Heart left ventricle (tissue), 13 donors: ENCODE data around the gene POLQ.

Experiments
- CTCF ChIP-seq, 12 donors: fragments of 200-600 bp; sonication (generic) in 4 of 12; IDR thresholded peaks; one replicate each; pipeline versions ENCODE4 v1.5.0 to v1.8.0; 2018 to 2022; ENCODE audit warnings: antibody characterized with exemption in 12 of 12, mild to moderate bottlenecking in 5 of 12
- POLR2A ChIP-seq, 2 donors: fragments of 450-650 bp; IDR thresholded peaks; one replicate each; pipeline ENCODE4 v1.6.1; 2017; ENCODE audit warnings: antibody characterized with exemption in 2 of 2, mild to moderate bottlenecking in 2 of 2, moderate library complexity in 2 of 2
- donor health status: ischemic (EF 13 %, LVEDD 7.1; RV severe dilation, severe dysfunction).
- donor health status: DM: no; HTN: yes; CAD: no.
- donor health status: DM: no; HTN: no; CAD: no.
- donor health status: ischemic (EF 25% LVEDD 6.9; RV normal size, moderate dysfunction).
- donor health status: ischemic (EF 25% LVEDD 5.7; RV mildly dilated, moderate dysfunction).
- donor health status: ischemic (EF 35%, LVEDD 5.7; RV mildly dilated, moderate dysfunction).
- donor health status: nonischemic (EF 11% LVEDD 7.7; RV severe dilation, severe dysfunction).
- donor health status: DM: yes; HTN: yes; CAD: no.
- donor health status: PGD.
- donor health status: ischemic (EF 29% LVEDD 5.4; RV normal size, mild dysfunction).
- donor health status: nonischemic (EF 23%, LVEDD 6.1; RV moderate dilation, normal function).

GRCh38 chr3:121562148-121562547 lies 16.4 kb upstream of the POLQ start:
- TF ChIP-seq CTCF (IDR thresholded peaks at IDR 0.05) (no peak), POLR2A (IDR thresholded peaks at IDR 0.05) (no peak)
